PC-9 (cell line): ENCODE data around the gene CHCT1.

Experiments used
- EZH2 ChIP-seq: fragments of 200-600 bp; sonication (generic); IDR thresholded peaks from 2 replicates; pipeline ENCODE4 v1.8.0; 2017; ENCODE audit warnings: antibody characterized with exemption, low read depth
- TF ChIP-seq, protein P1 (sequence below): fragments of 200-600 bp; sonication (generic); conservative IDR thresholded peaks from 2 replicates; pipeline ENCODE4 v1.6.1; 2017; ENCODE audit warnings: mixed run types, antibody characterized with exemption, mild to moderate bottlenecking, moderate library complexity

DNA sequence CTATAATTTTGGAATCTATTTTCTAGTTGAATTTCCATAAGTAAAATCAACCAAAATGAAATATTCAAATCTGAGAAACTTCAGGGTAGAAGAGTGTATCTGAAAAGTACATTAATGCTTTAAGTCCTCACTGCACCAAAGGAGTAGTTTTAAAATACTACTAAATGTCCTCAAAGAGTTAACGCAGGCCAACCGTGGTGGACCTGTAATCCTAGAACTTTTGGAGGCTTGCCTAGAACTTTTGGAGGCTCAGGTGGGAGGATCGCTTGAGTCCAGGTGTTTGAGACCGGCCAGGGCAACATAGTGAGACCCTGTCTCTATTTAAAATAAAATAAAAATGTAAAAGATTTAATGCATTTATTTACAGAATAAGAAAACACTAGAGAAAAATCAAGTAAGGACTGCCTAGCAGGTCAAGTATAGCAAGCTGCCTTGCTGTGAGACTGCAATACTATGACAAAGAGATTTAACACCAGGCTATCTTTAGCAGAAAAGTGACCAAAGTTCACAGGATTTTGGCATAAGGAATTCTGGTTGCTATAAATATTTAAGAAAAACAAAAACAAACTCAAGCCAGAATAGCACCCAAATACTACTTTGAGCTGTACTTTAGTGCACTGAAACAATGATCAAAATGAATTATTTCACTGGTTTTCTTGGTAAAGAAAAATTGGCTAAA lies 41.0 kb downstream of the CHCT1 start:
- TF ChIP-seq, protein P1, sequence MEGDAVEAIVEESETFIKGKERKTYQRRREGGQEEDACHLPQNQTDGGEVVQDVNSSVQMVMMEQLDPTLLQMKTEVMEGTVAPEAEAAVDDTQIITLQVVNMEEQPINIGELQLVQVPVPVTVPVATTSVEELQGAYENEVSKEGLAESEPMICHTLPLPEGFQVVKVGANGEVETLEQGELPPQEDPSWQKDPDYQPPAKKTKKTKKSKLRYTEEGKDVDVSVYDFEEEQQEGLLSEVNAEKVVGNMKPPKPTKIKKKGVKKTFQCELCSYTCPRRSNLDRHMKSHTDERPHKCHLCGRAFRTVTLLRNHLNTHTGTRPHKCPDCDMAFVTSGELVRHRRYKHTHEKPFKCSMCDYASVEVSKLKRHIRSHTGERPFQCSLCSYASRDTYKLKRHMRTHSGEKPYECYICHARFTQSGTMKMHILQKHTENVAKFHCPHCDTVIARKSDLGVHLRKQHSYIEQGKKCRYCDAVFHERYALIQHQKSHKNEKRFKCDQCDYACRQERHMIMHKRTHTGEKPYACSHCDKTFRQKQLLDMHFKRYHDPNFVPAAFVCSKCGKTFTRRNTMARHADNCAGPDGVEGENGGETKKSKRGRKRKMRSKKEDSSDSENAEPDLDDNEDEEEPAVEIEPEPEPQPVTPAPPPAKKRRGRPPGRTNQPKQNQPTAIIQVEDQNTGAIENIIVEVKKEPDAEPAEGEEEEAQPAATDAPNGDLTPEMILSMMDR: no peak
- no peak for TF ChIP-seq EZH2
